A549 (cell line): ENCODE data around the gene INF2.

Experiments
- CHD2 ChIP-seq: fragments of 150-350 bp; IDR thresholded peaks from 2 replicates; pipeline ENCODE4 v1.6.1; 2014; ENCODE audit warnings: low read length; ENCODE audit not compliant: partially characterized antibody
- EP300 ChIP-seq, 2 experiments: fragments of >200 bp; sonication (Bioruptor Twin); formaldehyde crosslinking; IDR thresholded peaks; 2 replicates in 1 of 2; 3 replicates in 1 of 2; pipeline ENCODE4 v1.6.1; 2016 to 2017
- HOXA7 ChIP-seq: fragments of 250-450 bp; sonication (Bioruptor Pico); IDR thresholded peaks from 2 replicates; pipeline ENCODE4 v1.5.0; 2020; ENCODE audit warnings: mild to moderate bottlenecking, moderate library complexity
- KDM5A ChIP-seq: fragments of 200-600 bp; sonication (generic); IDR thresholded peaks from 2 replicates; pipeline ENCODE4 v1.6.1; 2016; ENCODE audit warnings: antibody characterized with exemption, mild to moderate bottlenecking
- NPAS2 ChIP-seq: fragments of 250-450 bp; sonication (Bioruptor Pico); IDR thresholded peaks from 2 replicates; pipeline ENCODE4 v1.8.0; 2022; ENCODE audit warnings: mild to moderate bottlenecking, moderate library complexity, borderline replicate concordance
- POLR2A ChIP-seq: IDR thresholded peaks from 2 replicates; pipeline ENCODE4 v1.6.1; 2012; ENCODE audit warnings: mild to moderate bottlenecking, low read length
- TF ChIP-seq, protein P1 (sequence below): fragments of >200 bp; sonication (Bioruptor Twin); formaldehyde crosslinking; IDR thresholded peaks from 3 replicates; pipeline ENCODE4 v1.5.1; 2016
- TF ChIP-seq, protein P2 (sequence below): fragments of 150-350 bp; IDR thresholded peaks from 2 replicates; pipeline ENCODE4 v1.6.1; 2014; ENCODE audit warnings: low read depth, mild to moderate bottlenecking, low read length
- TF ChIP-seq, protein P3 (sequence below): fragments of 200-600 bp; sonication (generic); IDR thresholded peaks from 2 replicates; pipeline ENCODE4 v1.6.1; 2016; ENCODE audit warnings: antibody characterized with exemption, mild to moderate bottlenecking, moderate library complexity
- TF ChIP-seq, protein P4 (sequence below): IDR thresholded peaks from 2 replicates; pipeline ENCODE4 v1.6.1; 2012

DNA sequence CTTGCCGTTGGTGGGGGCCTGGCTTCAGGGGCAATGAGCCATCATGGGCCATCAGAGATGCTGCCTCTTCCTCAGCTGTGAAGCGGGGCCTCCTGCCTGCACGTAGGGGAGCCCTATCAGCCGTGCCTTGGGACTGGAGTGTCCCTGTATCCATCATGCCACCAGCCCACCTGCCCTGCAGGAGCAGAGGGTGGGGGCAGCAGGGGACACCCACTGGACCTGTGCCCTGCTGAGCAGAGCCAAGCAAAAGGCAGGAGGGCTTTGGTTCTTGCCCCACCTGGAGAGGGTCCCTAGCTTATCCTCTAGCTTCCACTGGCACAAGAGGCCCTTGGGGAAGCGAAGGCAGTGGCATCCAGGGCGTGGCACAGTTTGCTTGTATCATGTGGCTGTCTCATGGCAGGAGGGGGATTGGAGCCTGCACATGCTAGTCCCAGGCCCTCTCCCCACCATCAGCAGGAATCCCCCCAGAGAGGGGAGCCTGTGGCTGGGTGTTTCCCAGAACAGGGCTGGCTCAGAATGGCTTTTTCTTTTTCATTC is 44.7 kb downstream of the INF2 start:
- no peak for TF ChIP-seq POLR2A
- TF ChIP-seq KDM5A: no peak
- no peak for TF ChIP-seq NPAS2 (CRISPR knock-in tag)
- TF ChIP-seq, protein P1, sequence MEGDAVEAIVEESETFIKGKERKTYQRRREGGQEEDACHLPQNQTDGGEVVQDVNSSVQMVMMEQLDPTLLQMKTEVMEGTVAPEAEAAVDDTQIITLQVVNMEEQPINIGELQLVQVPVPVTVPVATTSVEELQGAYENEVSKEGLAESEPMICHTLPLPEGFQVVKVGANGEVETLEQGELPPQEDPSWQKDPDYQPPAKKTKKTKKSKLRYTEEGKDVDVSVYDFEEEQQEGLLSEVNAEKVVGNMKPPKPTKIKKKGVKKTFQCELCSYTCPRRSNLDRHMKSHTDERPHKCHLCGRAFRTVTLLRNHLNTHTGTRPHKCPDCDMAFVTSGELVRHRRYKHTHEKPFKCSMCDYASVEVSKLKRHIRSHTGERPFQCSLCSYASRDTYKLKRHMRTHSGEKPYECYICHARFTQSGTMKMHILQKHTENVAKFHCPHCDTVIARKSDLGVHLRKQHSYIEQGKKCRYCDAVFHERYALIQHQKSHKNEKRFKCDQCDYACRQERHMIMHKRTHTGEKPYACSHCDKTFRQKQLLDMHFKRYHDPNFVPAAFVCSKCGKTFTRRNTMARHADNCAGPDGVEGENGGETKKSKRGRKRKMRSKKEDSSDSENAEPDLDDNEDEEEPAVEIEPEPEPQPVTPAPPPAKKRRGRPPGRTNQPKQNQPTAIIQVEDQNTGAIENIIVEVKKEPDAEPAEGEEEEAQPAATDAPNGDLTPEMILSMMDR: no peak
- TF ChIP-seq HOXA7: no peak
- no peak for TF ChIP-seq CHD2
- TF ChIP-seq, protein P2, sequence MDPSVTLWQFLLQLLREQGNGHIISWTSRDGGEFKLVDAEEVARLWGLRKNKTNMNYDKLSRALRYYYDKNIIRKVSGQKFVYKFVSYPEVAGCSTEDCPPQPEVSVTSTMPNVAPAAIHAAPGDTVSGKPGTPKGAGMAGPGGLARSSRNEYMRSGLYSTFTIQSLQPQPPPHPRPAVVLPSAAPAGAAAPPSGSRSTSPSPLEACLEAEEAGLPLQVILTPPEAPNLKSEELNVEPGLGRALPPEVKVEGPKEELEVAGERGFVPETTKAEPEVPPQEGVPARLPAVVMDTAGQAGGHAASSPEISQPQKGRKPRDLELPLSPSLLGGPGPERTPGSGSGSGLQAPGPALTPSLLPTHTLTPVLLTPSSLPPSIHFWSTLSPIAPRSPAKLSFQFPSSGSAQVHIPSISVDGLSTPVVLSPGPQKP: no peak
- TF ChIP-seq EP300 (IDR thresholded peaks at IDR 0.05): no peak
- TF ChIP-seq, protein P3, sequence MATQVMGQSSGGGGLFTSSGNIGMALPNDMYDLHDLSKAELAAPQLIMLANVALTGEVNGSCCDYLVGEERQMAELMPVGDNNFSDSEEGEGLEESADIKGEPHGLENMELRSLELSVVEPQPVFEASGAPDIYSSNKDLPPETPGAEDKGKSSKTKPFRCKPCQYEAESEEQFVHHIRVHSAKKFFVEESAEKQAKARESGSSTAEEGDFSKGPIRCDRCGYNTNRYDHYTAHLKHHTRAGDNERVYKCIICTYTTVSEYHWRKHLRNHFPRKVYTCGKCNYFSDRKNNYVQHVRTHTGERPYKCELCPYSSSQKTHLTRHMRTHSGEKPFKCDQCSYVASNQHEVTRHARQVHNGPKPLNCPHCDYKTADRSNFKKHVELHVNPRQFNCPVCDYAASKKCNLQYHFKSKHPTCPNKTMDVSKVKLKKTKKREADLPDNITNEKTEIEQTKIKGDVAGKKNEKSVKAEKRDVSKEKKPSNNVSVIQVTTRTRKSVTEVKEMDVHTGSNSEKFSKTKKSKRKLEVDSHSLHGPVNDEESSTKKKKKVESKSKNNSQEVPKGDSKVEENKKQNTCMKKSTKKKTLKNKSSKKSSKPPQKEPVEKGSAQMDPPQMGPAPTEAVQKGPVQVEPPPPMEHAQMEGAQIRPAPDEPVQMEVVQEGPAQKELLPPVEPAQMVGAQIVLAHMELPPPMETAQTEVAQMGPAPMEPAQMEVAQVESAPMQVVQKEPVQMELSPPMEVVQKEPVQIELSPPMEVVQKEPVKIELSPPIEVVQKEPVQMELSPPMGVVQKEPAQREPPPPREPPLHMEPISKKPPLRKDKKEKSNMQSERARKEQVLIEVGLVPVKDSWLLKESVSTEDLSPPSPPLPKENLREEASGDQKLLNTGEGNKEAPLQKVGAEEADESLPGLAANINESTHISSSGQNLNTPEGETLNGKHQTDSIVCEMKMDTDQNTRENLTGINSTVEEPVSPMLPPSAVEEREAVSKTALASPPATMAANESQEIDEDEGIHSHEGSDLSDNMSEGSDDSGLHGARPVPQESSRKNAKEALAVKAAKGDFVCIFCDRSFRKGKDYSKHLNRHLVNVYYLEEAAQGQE: no peak
- TF ChIP-seq, protein P4, sequence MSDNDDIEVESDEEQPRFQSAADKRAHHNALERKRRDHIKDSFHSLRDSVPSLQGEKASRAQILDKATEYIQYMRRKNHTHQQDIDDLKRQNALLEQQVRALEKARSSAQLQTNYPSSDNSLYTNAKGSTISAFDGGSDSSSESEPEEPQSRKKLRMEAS: no peak
